ES-I3 (cell line): Measurements from ENCODE around the gene USP46.

Experiments used
- H3K36me3 ChIP-seq: 2 replicates; pipeline ENCODE4 v1.6.1; 2013; ENCODE audit warnings: mild to moderate bottlenecking, low read length, control low read depth, moderate library complexity; ENCODE audit not compliant: insufficient read depth
- H3K4me1 ChIP-seq: 2 replicates; pipeline ENCODE4 v1.6.1; 2013; ENCODE audit warnings: mild to moderate bottlenecking, control low read depth, low read length; ENCODE audit not compliant: insufficient read depth
- H3K9ac ChIP-seq: 2 replicates; pipeline ENCODE4 v1.6.1; 2013; ENCODE audit warnings: low read depth, mild to moderate bottlenecking, low read length, moderate library complexity
- H3K9me3 ChIP-seq: 2 replicates; pipeline ENCODE4 v1.6.1; 2013; ENCODE audit warnings: mild to moderate bottlenecking, low read length, moderate library complexity; ENCODE audit not compliant: control insufficient read depth, insufficient read depth

USP46 gene

GRCh38 chr4:52643785-52644244 lies 15.3 kb downstream of the USP46 start:
- no peaks in the 10 kb centered on the region for H3K36me3 ChIP-seq
- H3K9ac ChIP-seq: no peak overlapping the region
- H3K9me3 ChIP-seq: no peaks in the 10 kb centered on the region
- peaks cover 19% of the 10 kb centered on the region; the same call in 1 of the 2 replicates for H3K4me1 ChIP-seq

GRCh38 chr4:52643190-52643589 lies 15.9 kb downstream of the USP46 start:
- no peaks in the 10 kb centered on the region for H3K36me3 ChIP-seq
- peaks cover 19% of the 10 kb centered on the region; the same call in 1 of the 2 replicates for H3K4me1 ChIP-seq
- H3K9me3 ChIP-seq: no peaks in the 10 kb centered on the region
- H3K9ac ChIP-seq: no peak overlapping the region

GRCh38 chr4:52641854-52642563 lies 17.1 kb downstream of the USP46 start:
- no peaks in the 10 kb centered on the region for H3K9me3 ChIP-seq
- no peaks in the 10 kb centered on the region for H3K36me3 ChIP-seq
- H3K9ac ChIP-seq: no peak overlapping the region
- peaks cover 19% of the 10 kb centered on the region; the same call in 1 of the 2 replicates for H3K4me1 ChIP-seq

GRCh38 chr4:52640808-52641565 lies 18.1 kb downstream of the USP46 start:
- Histone ChIP-seq H3K9ac (no peak overlapping the region), H3K36me3 (no peaks in the 10 kb centered on the region), H3K4me1 (peaks cover 19% of the 10 kb centered on the region; the same call in 1 of the 2 replicates), H3K9me3 (no peaks in the 10 kb centered on the region)

GRCh38 chr4:52638717-52639116 lies 20.4 kb downstream of the USP46 start:
- Histone ChIP-seq H3K36me3 (no peaks in the 10 kb centered on the region), H3K9ac (no peak overlapping the region), H3K9me3 (no peaks in the 10 kb centered on the region), H3K4me1 (peaks cover 13% of the 10 kb centered on the region; the same call in 1 of the 2 replicates)

GRCh38 chr4:52637116-52637515 lies 22.0 kb downstream of the USP46 start:
- Histone ChIP-seq H3K9me3 (no peaks in the 10 kb centered on the region), H3K36me3 (no peaks in the 10 kb centered on the region), H3K9ac (no peak overlapping the region), H3K4me1 (peaks cover 9% of the 10 kb centered on the region; the same call in 1 of the 2 replicates)

GRCh38 chr4:52635560-52635959 lies 23.5 kb downstream of the USP46 start:
- H3K36me3 ChIP-seq: no peaks in the 10 kb centered on the region
- H3K4me1 ChIP-seq: no peaks in the 10 kb centered on the region
- no peak overlapping the region for H3K9ac ChIP-seq
- H3K9me3 ChIP-seq: no peaks in the 10 kb centered on the region

- no peaks in the 10 kb centered on the region for H3K9me3 ChIP-seq
- H3K4me1 ChIP-seq: no peaks in the 10 kb centered on the region
- H3K36me3 ChIP-seq: no peaks in the 10 kb centered on the region
- H3K9ac ChIP-seq: no peak overlapping the region
Measured at GRCh38 chr4:52635130-52635529, 24.0 kb downstream of the USP46 start.

- no peak overlapping the region for H3K9ac ChIP-seq
- no peaks in the 10 kb centered on the region for H3K36me3 ChIP-seq
- H3K4me1 ChIP-seq: no peaks in the 10 kb centered on the region
- H3K9me3 ChIP-seq: no peaks in the 10 kb centered on the region
Measured at GRCh38 chr4:52633846-52634245, 25.3 kb downstream of the USP46 start.

- H3K9ac ChIP-seq: no peak overlapping the region
- peaks cover 3% of the 10 kb centered on the region; the same call in 1 of the 2 replicates for H3K36me3 ChIP-seq
- no peaks in the 10 kb centered on the region for H3K9me3 ChIP-seq
- H3K4me1 ChIP-seq: no peaks in the 10 kb centered on the region
Measured at GRCh38 chr4:52628974-52629373, 30.1 kb downstream of the USP46 start.

GRCh38 chr4:52628543-52628942 lies 30.6 kb downstream of the USP46 start:
- H3K4me1 ChIP-seq: no peaks in the 10 kb centered on the region
- no peaks in the 10 kb centered on the region for H3K9me3 ChIP-seq
- H3K9ac ChIP-seq: no peak overlapping the region
- peaks cover 3% of the 10 kb centered on the region; the same call in 1 of the 2 replicates for H3K36me3 ChIP-seq

- Histone ChIP-seq H3K4me1 (no peaks in the 10 kb centered on the region), H3K36me3 (peaks cover 3% of the 10 kb centered on the region; the same call in 1 of the 2 replicates), H3K9me3 (no peaks in the 10 kb centered on the region), H3K9ac (no peak overlapping the region)
Measured at GRCh38 chr4:52627876-52628275, 31.2 kb downstream of the USP46 start.

GRCh38 chr4:52625216-52625615 lies 33.9 kb downstream of the USP46 start:
- H3K4me1 ChIP-seq: no peaks in the 10 kb centered on the region
- no peaks in the 10 kb centered on the region for H3K9me3 ChIP-seq

GRCh38 chr4:52622564-52622963 lies 36.5 kb downstream of the USP46 start:
- Histone ChIP-seq H3K36me3 (peaks cover 3% of the 10 kb centered on the region; the same call in 1 of the 2 replicates), H3K9me3 (no peaks in the 10 kb centered on the region), H3K4me1 (peaks cover 10% of the 10 kb centered on the region), H3K9ac (no peak overlapping the region)

More at GRCh38 chr4:52625216-52625615, 33.9 kb downstream of the USP46 start:
- H3K9ac ChIP-seq: no peak overlapping the region
- peaks cover 3% of the 10 kb centered on the region; the same call in 1 of the 2 replicates for H3K36me3 ChIP-seq
